Measurements from ENCODE around the gene RBM39.

RBM39 gene

GRCh38 chr20:35741892-35742740, at the start of gene RBM39:
Gene RBM39 (minus strand): TSS chr20:35742260. CDS start chr20:35740874, 1,386 bp downstream.
- Histone ChIP-seq H3K27ac (ENCODE audit: low read depth, low read length, poor library complexity, severe bottlenecking) (peak within 1 kb of the TSS; percentile 96), H3F3A (ENCODE audit: insufficient read depth, low read length) (no peaks in the 10 kb centered on the region), H3K9ac (ENCODE audit: low read length) (peak within 1 kb of the TSS; percentile 100), H3K36me3 (ENCODE audit: insufficient read depth, low read length) (peaks cover 45% of the 10 kb centered on the region), H3K27me3 (ENCODE audit: insufficient read depth, low read length) (no peaks in the 10 kb centered on the region), H3K4me3 (ENCODE audit: low read depth, low read length, poor library complexity, severe bottlenecking) (peak within 1 kb of the TSS; percentile 97), H3K4me1 (ENCODE audit: insufficient read depth, low read length, severe bottlenecking) (peaks cover 45% of the 10 kb centered on the region), H4K20me1 (ENCODE audit: insufficient read depth, low read length) (peaks cover 13% of the 10 kb centered on the region; the same call in 1 of the 2 replicates), H3K9me2 (ENCODE audit: low read depth, low read length) (no peaks in the 10 kb centered on the region), H2AFZ (ENCODE audit: low read length) (no peak within 1 kb of the TSS), H3K79me2 (ENCODE audit: insufficient read depth, low read length) (peaks cover 47% of the 10 kb centered on the region), H3K4me2 (ENCODE audit: low read length) (peak within 1 kb of the TSS; percentile 91), H3K9me3 (ENCODE audit: low read length) (no peaks in the 10 kb centered on the region)
- no peak for TF ChIP-seq EZH2 (IDR thresholded peaks at IDR 0.05; ENCODE audit: borderline replicate concordance, low read length)
- TF ChIP-seq, protein P1, sequence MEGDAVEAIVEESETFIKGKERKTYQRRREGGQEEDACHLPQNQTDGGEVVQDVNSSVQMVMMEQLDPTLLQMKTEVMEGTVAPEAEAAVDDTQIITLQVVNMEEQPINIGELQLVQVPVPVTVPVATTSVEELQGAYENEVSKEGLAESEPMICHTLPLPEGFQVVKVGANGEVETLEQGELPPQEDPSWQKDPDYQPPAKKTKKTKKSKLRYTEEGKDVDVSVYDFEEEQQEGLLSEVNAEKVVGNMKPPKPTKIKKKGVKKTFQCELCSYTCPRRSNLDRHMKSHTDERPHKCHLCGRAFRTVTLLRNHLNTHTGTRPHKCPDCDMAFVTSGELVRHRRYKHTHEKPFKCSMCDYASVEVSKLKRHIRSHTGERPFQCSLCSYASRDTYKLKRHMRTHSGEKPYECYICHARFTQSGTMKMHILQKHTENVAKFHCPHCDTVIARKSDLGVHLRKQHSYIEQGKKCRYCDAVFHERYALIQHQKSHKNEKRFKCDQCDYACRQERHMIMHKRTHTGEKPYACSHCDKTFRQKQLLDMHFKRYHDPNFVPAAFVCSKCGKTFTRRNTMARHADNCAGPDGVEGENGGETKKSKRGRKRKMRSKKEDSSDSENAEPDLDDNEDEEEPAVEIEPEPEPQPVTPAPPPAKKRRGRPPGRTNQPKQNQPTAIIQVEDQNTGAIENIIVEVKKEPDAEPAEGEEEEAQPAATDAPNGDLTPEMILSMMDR (IDR thresholded peaks at IDR 0.05; ENCODE audit: low read length) = no peak

DNA sequence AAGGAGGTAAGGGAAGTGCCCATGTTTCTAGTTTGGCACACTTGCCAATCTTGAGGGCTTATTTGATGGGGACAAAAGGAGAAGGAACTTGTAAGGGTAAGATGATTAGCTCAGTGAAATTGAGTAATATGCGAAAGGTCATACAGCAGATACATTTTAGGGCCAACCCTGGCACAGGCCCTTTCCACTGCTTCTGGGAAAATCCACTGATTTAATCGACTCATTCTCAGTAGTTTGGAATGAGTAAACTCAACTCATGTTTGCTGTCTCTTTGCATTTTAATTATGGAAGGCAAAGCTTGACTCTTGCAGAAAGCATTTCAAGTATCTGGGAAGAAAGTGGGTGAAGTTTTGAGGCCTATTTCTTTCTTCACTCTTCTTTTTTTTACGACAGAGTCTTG, 49.8 kb upstream of the RBM39 start:
- no peak overlapping the region for H3K4me2 ChIP-seq (ENCODE audit: low read length)
- H3K9ac ChIP-seq (ENCODE audit: low read length) = no peak overlapping the region
- H3K9me2 ChIP-seq (ENCODE audit: low read depth, low read length) = no peaks in the 10 kb centered on the region
- no peaks in the 10 kb centered on the region for H3F3A ChIP-seq (ENCODE audit: insufficient read depth, low read length)
- TF ChIP-seq EZH2 (IDR thresholded peaks at IDR 0.05; ENCODE audit: borderline replicate concordance, low read length) = no peak
- TF ChIP-seq, protein P1 (IDR thresholded peaks at IDR 0.05; ENCODE audit: low read length) = no peak
- H3K27ac ChIP-seq (ENCODE audit: low read depth, low read length, poor library complexity, severe bottlenecking) = no peak overlapping the region
- H3K4me3 ChIP-seq (ENCODE audit: low read depth, low read length, poor library complexity, severe bottlenecking) = no peak overlapping the region
- peaks cover 10% of the 10 kb centered on the region for H3K4me1 ChIP-seq (ENCODE audit: insufficient read depth, low read length, severe bottlenecking)
- H2AFZ ChIP-seq (ENCODE audit: low read length) = no peak overlapping the region
- H3K9me3 ChIP-seq (ENCODE audit: low read length) = no peaks in the 10 kb centered on the region
- H4K20me1 ChIP-seq (ENCODE audit: insufficient read depth, low read length) = no peaks in the 10 kb centered on the region
- H3K36me3 ChIP-seq (ENCODE audit: insufficient read depth, low read length) = peaks cover 3% of the 10 kb centered on the region; the same call in 1 of the 2 replicates
- H3K79me2 ChIP-seq (ENCODE audit: insufficient read depth, low read length) = 0 out of 2 replicates have a peak, but pooled peaks cover 13% of the 10 kb centered on the region
- H3K27me3 ChIP-seq (ENCODE audit: insufficient read depth, low read length) = no peaks in the 10 kb centered on the region

DNA sequence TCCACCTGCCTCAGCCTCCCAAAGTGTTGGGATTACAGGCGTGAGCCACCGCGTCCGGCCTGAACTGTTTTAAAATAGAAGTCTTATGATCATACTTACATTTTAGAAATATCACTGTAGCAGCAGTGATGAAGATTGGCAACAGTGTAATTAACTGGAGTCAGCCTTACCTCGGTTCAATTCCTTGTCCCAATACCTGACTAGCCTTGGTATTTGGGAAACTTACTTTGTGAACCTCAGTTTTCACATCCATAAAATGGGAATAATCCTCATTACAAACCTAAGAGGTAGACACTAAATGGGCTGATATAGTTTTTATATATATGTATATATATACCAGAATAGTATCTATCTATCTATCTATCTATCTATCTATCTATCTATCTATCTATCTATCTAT, 49.0 kb upstream of the RBM39 start:
- H3K36me3 ChIP-seq (ENCODE audit: insufficient read depth, low read length) = peaks cover 8% of the 10 kb centered on the region; the same call in 1 of the 2 replicates
- 0 out of 2 replicates have a peak, but pooled peaks cover 7% of the 10 kb centered on the region for H3K79me2 ChIP-seq (ENCODE audit: insufficient read depth, low read length)
- H3K4me2 ChIP-seq (ENCODE audit: low read length) = no peak overlapping the region
- no peaks in the 10 kb centered on the region for H3F3A ChIP-seq (ENCODE audit: insufficient read depth, low read length)
- no peaks in the 10 kb centered on the region for H3K9me2 ChIP-seq (ENCODE audit: low read depth, low read length)
- H4K20me1 ChIP-seq (ENCODE audit: insufficient read depth, low read length) = no peaks in the 10 kb centered on the region
- H3K4me3 ChIP-seq (ENCODE audit: low read depth, low read length, poor library complexity, severe bottlenecking) = no peak overlapping the region
- no peaks in the 10 kb centered on the region for H3K27me3 ChIP-seq (ENCODE audit: insufficient read depth, low read length)
- H3K9ac ChIP-seq (ENCODE audit: low read length) = no peak overlapping the region
- H3K9me3 ChIP-seq (ENCODE audit: low read length) = no peaks in the 10 kb centered on the region
- peaks cover 2% of the 10 kb centered on the region for H3K4me1 ChIP-seq (ENCODE audit: insufficient read depth, low read length, severe bottlenecking)
- H3K27ac ChIP-seq (ENCODE audit: low read depth, low read length, poor library complexity, severe bottlenecking) = no peak overlapping the region
- H2AFZ ChIP-seq (ENCODE audit: low read length) = no peak overlapping the region
- TF ChIP-seq, protein P1 (IDR thresholded peaks at IDR 0.05; ENCODE audit: low read length) = no peak
- TF ChIP-seq EZH2 (IDR thresholded peaks at IDR 0.05; ENCODE audit: borderline replicate concordance, low read length) = no peak

Measured in OCI-LY1 (cell line).